ENCODE measurements around the gene DNM1L.
A peak's percentile ranks its signal among the peaks of the same experiment; 100 is the strongest.

The DNM1L gene

GRCh38 chr12:32756476-32757066 lies 77.5 kb downstream of the DNM1L start:
- no peak for DNase-seq (ENCODE audit: low spot score)

GRCh38 chr12:32757157-32757556 lies 78.1 kb downstream of the DNM1L start:
- DNase-seq (ENCODE audit: low spot score): no peak

GRCh38 chr12:32761716-32762115 lies 82.6 kb downstream of the DNM1L start:
- no peak for DNase-seq (ENCODE audit: low spot score)

GRCh38 chr12:32765906-32766305 lies 86.8 kb downstream of the DNM1L start:
- DNase-seq (ENCODE audit: low spot score): no peak

- peak; percentile 32 for DNase-seq (ENCODE audit: low spot score)
These were observed 89.4 kb downstream of the DNM1L start for GRCh38 chr12:32768518-32768917.

- no peak for DNase-seq (ENCODE audit: low spot score)
These were observed 91.0 kb downstream of the DNM1L start for GRCh38 chr12:32770141-32770540.

GRCh38 chr12:32773691-32774090 lies 94.6 kb downstream of the DNM1L start:
- peak; percentile 49 for DNase-seq (ENCODE audit: low spot score)

GRCh38 chr12:32776258-32776657 lies 97.2 kb downstream of the DNM1L start:
- DNase-seq (ENCODE audit: low spot score): peak; percentile 73

- DNase-seq (ENCODE audit: low spot score): no peak
These were observed 98.1 kb downstream of the DNM1L start for GRCh38 chr12:32777159-32777558.

- no peak for DNase-seq (ENCODE audit: low spot score)
These were observed 98.6 kb downstream of the DNM1L start for GRCh38 chr12:32777691-32778175.

- no peak for DNase-seq (ENCODE audit: low spot score)
These were observed 101.0 kb downstream of the DNM1L start for GRCh38 chr12:32780071-32780470.

GRCh38 chr12:32783029-32783428 lies 103.9 kb downstream of the DNM1L start:
- no peak for DNase-seq (ENCODE audit: low spot score)

- DNase-seq (ENCODE audit: low spot score): no peak
These were observed 106.5 kb downstream of the DNM1L start for GRCh38 chr12:32785557-32785956.

- DNase-seq (ENCODE audit: low spot score): no peak
These were observed 109.3 kb downstream of the DNM1L start for GRCh38 chr12:32788405-32788804.

GRCh38 chr12:32789446-32789845 lies 110.3 kb downstream of the DNM1L start:
- no peak for DNase-seq (ENCODE audit: low spot score)

- no peak for DNase-seq (ENCODE audit: low spot score)
These were observed 110.8 kb downstream of the DNM1L start for GRCh38 chr12:32789916-32790315.

- no peak for DNase-seq (ENCODE audit: low spot score)
These were observed 115.2 kb downstream of the DNM1L start for GRCh38 chr12:32794281-32794680.

All from LoVo (cell line).